Lung (tissue), 12 donors: Measurements from ENCODE around the gene GABRQ. TPM values are rescaled to one million over a fixed set of nuclear protein-coding genes. Genes with fewer than 3 reads are reported as not detected.

ENCODE experiments used
- ATAC-seq: fragments of 200-7000 bp; cut with Tn5 transposase; one replicate; pipeline ENCODE4 v1.9.1; 2020; ENCODE audit warnings: moderate number of reproducible peaks; ENCODE audit not compliant: insufficient read depth, low FRiP score
- DNase-seq, 3 donors: peaks; one replicate each; pipeline ENCODE4 v3.0.0-alpha.2; 2013 to 2017
- H3K27ac ChIP-seq, 2 donors: one replicate each; pipeline ENCODE4 v1.5.1; 2013; ENCODE audit warnings: mild to moderate bottlenecking in 2 of 2, moderate library complexity in 2 of 2, control low read depth in 1 of 2, inconsistent platforms in 1 of 2, low read depth in 1 of 2, low read length in 1 of 2
- H3K27me3 ChIP-seq, 3 donors: one replicate each; pipeline ENCODE4 v1.5.1; 2013; ENCODE audit warnings: low read length in 2 of 3; ENCODE audit not compliant: control insufficient read depth in 3 of 3, insufficient read depth in 3 of 3
- H3K36me3 ChIP-seq, 4 donors: one replicate each; pipeline ENCODE4 v1.5.1; 2013; ENCODE audit warnings: low read length in 4 of 4, mild to moderate bottlenecking in 1 of 4, moderate library complexity in 1 of 4; ENCODE audit not compliant: control insufficient read depth in 4 of 4, insufficient read depth in 4 of 4
- H3K4me1 ChIP-seq, 5 donors: one replicate each; pipeline ENCODE4 v1.5.1; 2013; ENCODE audit warnings: low read length in 5 of 5, mild to moderate bottlenecking in 2 of 5, moderate library complexity in 1 of 5; ENCODE audit not compliant: control insufficient read depth in 5 of 5, insufficient read depth in 5 of 5
- H3K4me3 ChIP-seq: one replicate; pipeline ENCODE4 v1.5.1; 2013; ENCODE audit warnings: mild to moderate bottlenecking, control low read depth, moderate library complexity
- H3K9ac ChIP-seq, 2 donors: one replicate each; pipeline ENCODE4 v1.5.1; 2013; ENCODE audit warnings: low read length in 2 of 2, control low read depth in 1 of 2; ENCODE audit not compliant: insufficient read depth in 1 of 2
- H3K9me3 ChIP-seq, 4 donors: one replicate each; pipeline ENCODE4 v1.5.1; 2013; ENCODE audit warnings: low read length in 3 of 4, mild to moderate bottlenecking in 1 of 4, moderate library complexity in 1 of 4; ENCODE audit not compliant: control insufficient read depth in 4 of 4, insufficient read depth in 3 of 4
- CTCF ChIP-seq: IDR thresholded peaks from 2 replicates; pipeline ENCODE4 v1.5.1; 2012; ENCODE audit warnings: mild to moderate bottlenecking; ENCODE audit errors: control extremely low read depth, extremely low read depth
- WGBS, 2 donors: extraction: QIAGEN DNeasy Blood & Tissue Kit; methylation state at CpG; one replicate each; pipeline ENCODE4 v1.1.7; 2013; 5-methylcytosine and 5-hydroxymethylcytosine counted together
- polyA plus RNA-seq, 2 donors: library from polyadenylated mRNA; stranded (reverse); fragments of 200-250 nt; gene quantifications; one replicate each; pipeline ENCODE4 v1.2.1, GENCODE V29; 2013
- total RNA-seq, 2 donors: library from RNA; depleted of rRNA in 1 of 2; stranded (reverse); fragments of >200 nt in 1 of 2; gene quantifications; one replicate each; pipeline ENCODE4 v1.2.1, GENCODE V29; 2014 to 2021
- donor health status: control.
- donor health status: control.
- donor health status: Bipolar disorder and iron deficiency.
- donor health status: healthy.
- donor health status: DM: yes; HTN: yes; CAD: no.

The GABRQ gene
- total and polyA plus RNA-seq, 4 donors: 0.09 TPM; not detected in 3

- WGBS, 2 donors: 59 to 64% methylated on average over 6 of the region's 6 CpGs
- H3K27me3 ChIP-seq: peaks cover 0 to 20% (median 9%) of the 10 kb centered on the region in 3 donors
- DNase-seq (no peak), ATAC-seq (no peak)
- no peak overlapping the region for H3K27ac ChIP-seq
- H3K36me3 ChIP-seq: no peaks in the 10 kb centered on the region
- peaks cover 0 to 2% (median 0%) of the 10 kb centered on the region in 5 donors for H3K4me1 ChIP-seq
- TF ChIP-seq CTCF: no peak
- H3K9ac ChIP-seq: no peak overlapping the region
- no peak overlapping the region for H3K4me3 ChIP-seq
- no peaks in the 10 kb centered on the region for H3K9me3 ChIP-seq
Observed at GRCh38 chrX:152641996-152642395, 4.3 kb downstream of the GABRQ start.

DNA sequence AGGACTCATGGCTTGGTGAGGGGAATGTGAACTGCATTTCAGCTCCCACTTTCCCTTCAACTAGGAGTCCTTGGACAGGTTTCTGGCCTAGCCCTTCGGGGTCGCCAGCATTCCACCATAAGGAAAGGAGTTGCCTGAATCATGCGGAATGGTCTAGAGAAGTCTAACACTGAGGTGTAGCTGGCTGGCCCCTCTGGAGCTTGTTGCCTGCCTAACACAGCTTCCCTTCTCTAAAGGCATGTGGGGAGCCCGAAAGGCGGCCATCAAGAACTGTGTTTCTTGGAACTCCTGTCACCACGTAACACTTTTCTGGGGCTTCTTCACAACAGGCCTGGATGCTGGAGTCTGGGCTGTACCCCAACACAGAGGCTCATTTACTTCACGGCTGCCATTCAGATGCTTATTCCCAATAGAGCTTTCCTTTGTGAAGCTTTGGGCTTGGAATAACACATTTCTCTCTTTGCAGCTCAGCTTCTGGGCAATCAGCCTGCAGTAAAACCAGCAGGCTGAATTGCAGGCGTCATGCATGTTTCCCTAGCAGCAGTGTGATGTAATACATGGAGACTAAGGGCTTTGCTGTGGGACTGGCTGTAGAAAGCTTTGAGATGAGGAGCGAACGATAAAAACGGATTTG, 5.4 kb downstream of the GABRQ start:
- H3K27me3 ChIP-seq: peaks cover 0 to 14% (median 7%) of the 10 kb centered on the region in 3 donors
- DNase-seq: no peak
- TF ChIP-seq CTCF: no peak
- H3K36me3 ChIP-seq: no peaks in the 10 kb centered on the region
- no peaks in the 10 kb centered on the region for H3K4me1 ChIP-seq
- no peaks in the 10 kb centered on the region for H3K9me3 ChIP-seq
- no peak overlapping the region for H3K9ac ChIP-seq
- H3K27ac ChIP-seq: no peak overlapping the region
- ATAC-seq: no peak
- H3K4me3 ChIP-seq: no peak overlapping the region
- WGBS, 2 donors: 78 to 92% methylated on average over 11 of the region's 11 CpGs

GRCh38 chrX:152646961-152647360, 9.3 kb downstream of the GABRQ start:
- H3K36me3 ChIP-seq: no peaks in the 10 kb centered on the region
- no peak overlapping the region for H3K4me3 ChIP-seq
- no peaks in the 10 kb centered on the region for H3K4me1 ChIP-seq
- ATAC-seq (no peak), DNase-seq (no peak)
- no peak overlapping the region for H3K9ac ChIP-seq
- H3K27ac ChIP-seq: no peak overlapping the region
- no peaks in the 10 kb centered on the region for H3K27me3 ChIP-seq
- no peak for TF ChIP-seq CTCF
- 81 to 90% methylated on average over 12 of the region's 12 CpGs for WGBS, 2 donors
- H3K9me3 ChIP-seq: no peaks in the 10 kb centered on the region

- ATAC-seq: no peak
- Histone ChIP-seq H3K27me3 (no peaks in the 10 kb centered on the region), H3K36me3 (no peaks in the 10 kb centered on the region), H3K27ac (no peak overlapping the region), H3K9me3 (no peaks in the 10 kb centered on the region), H3K4me1 (no peaks in the 10 kb centered on the region), H3K9ac (no peak overlapping the region), H3K4me3 (no peak overlapping the region)
- DNase-seq: no peak
- 79 to 90% methylated on average over 5 of the region's 5 CpGs for WGBS, 2 donors
- no peak for TF ChIP-seq CTCF
Observed at GRCh38 chrX:152647978-152648377, 10.3 kb downstream of the GABRQ start.
